Measurements from ENCODE around the gene DLGAP1.

GRCh38 chr18:3709205-3709604 is 745.9 kb downstream of the DLGAP1 start:
- TF ChIP-seq POLR2A (IDR thresholded peaks at IDR 0.05), result no peak
- TF ChIP-seq EP300 (IDR thresholded peaks at IDR 0.05), result no peak
